GM12891 (cell line): Measurements from ENCODE around the gene RHEB.

ENCODE experiments used
- POLR2A ChIP-seq: IDR thresholded peaks from 2 replicates; pipeline ENCODE4 v1.6.1; 2011; ENCODE audit warnings: low read depth, low read length, control low read depth
- POLR2AphosphoS5 ChIP-seq: IDR thresholded peaks from 2 replicates; pipeline ENCODE4 v1.6.1; 2011; ENCODE audit warnings: low read depth, low read length, control low read depth
- TAF1 ChIP-seq: IDR thresholded peaks from 2 replicates; pipeline ENCODE4 v1.6.1; 2011; ENCODE audit warnings: low read depth, low read length, control low read depth

DNA sequence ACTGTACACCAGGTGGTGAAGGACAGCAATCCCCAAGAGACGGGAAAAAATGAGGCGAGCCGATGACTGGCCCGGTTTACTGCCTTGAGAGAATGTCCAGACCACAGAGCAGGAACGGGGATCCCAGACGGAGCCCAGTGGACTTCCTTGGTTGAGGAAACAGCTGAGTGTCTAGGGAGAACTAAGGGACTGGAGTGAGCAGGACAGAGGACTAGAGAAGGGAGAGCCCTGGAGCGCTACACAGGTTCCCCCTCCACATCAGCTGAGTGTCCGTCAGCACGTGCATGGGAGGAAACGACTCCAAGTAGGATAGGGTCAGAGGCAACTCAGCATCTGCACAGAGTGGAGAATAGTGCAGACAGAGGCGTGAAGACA lies 102.8 kb downstream of the RHEB start:
- TF ChIP-seq POLR2A (no peak), TAF1 (no peak), POLR2AphosphoS5 (no peak)
